GM19372 (cell line): ENCODE data around the gene PXMP2.
"Not testable (repeated sequence)": the region's sequence is repeated elsewhere in the genome, so short reads cannot be mapped to it uniquely, and the experiment has no call there.

Source experiments
- ATAC-seq: cut with Tn5 transposase; IDR thresholded peaks from one replicate; pipeline ENCODE4 v1.9.1; 2021; ENCODE audit warnings: mild to moderate bottlenecking, low read depth, moderate library complexity; ENCODE audit not compliant: unreplicated experiment

Gene PXMP2

GRCh38 chr12:132746613-132747012, 59.2 kb downstream of the PXMP2 start:
- no peak for ATAC-seq

DNA sequence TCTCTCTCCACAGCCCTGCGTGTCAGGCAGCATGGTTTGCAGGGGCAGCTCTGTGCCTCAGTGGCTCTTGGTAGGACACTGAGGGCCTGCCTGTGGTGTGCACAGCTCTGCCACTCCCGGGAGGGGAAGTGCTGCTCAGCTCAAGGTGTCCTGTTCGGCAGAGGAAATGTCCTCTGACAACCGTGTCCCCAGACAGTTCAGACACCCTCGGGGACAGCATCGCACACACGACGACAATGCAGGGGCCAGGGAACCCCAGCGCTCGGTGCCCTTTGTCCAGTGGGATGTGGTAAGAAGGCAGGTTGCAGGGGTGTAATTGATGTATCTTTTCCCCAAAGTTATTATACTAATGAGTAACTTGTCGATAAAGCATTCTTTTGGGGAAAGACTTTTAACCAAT, 60.0 kb downstream of the PXMP2 start:
- no peak for ATAC-seq

GRCh38 chr12:132747896-132748295, 60.5 kb downstream of the PXMP2 start:
- ATAC-seq = no peak

DNA sequence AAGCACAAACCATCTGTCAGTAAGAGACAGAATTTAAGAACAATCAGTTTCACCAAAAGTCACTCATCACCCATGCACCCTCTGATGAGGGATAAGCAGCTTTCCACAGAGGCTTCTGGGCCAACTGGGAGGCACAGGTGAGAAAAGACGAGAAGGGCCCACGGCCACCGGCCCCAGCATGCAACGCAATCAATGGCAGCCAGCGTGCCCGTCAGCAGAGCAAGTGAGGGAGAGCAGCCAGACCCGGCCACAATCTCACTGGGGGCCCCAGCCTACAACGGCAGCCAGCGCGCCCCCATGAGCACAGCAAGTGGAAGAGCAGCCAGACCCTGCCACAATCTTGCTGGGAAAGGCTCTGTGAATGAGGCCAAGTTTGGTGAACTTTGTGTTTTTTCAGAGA, 60.9 kb downstream of the PXMP2 start:
- no peak for ATAC-seq

DNA sequence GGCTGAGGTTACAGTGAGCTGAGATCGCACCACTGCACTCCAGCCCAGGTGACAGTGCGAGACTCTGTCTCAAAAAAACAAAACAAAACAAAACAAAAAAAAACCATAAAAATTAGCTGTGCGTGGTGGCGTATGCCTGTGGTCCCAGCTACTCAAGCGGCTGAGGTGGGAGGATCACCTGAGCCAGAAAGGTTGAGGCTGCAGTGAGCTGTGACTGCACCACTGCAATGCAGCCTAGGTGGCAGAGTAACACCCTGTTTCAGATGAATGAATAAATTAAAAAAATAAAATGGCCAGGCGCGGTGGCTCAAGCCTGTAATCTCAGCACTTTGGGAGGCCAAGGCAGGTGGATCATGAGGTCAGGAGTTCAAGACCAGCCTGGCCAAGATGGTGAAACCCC, 66.3 kb downstream of the PXMP2 start:
- ATAC-seq = not testable (repeated sequence)

- ATAC-seq = no peak
These were observed 67.0 kb downstream of the PXMP2 start for GRCh38 chr12:132754160-132754932.
